ENCODE measurements around the gene ACBD4. TPM values are rescaled to one million over a fixed set of nuclear protein-coding genes. Genes with fewer than 3 reads are reported as not detected.

Gene ACBD4
- total RNA-seq, 1 donor from 2014 or later = 15.9 TPM

GRCh38 chr17:45190503-45191255 lies 55.2 kb downstream of the ACBD4 start:
- Mint-ChIP-seq H3K9me3 (no peaks in the 10 kb centered on the region), H3K4me3 (ENCODE audit: low read depth) (no peak overlapping the region), H3K27me3 (ENCODE audit: low read depth) (peaks cover 2% of the 10 kb centered on the region), H3K27ac (no peak overlapping the region), H3K36me3 (ENCODE audit: low read depth) (no peaks in the 10 kb centered on the region), H3K4me1 (ENCODE audit: low read depth) (no peaks in the 10 kb centered on the region)
- intact Hi-C loops (cut with micrococcal nuclease) = loop anchor here (10.0 kb wide), 1 partner anchor 276 kb away; the partner anchor contains the start of gene GFAP
- DNase-seq (ENCODE audit: low spot score) = no peak

Other genes starting within 250 kb of the ACBD4 start
- gene EFTUD2, start 236.2 kb upstream of the ACBD4 start, total RNA-seq = 194 and 215 TPM in 2 replicates
- gene GFAP, start 220.2 kb upstream of the ACBD4 start, total RNA-seq = 0.34 TPM in 1 of 2 replicates, not detected in the other
- gene KIF18B, start 187.9 kb upstream of the ACBD4 start, total RNA-seq = 46.7 and 47.1 TPM in 2 replicates
- gene C1QL1, start 167.4 kb upstream of the ACBD4 start, total RNA-seq = 0.41 and 0.48 TPM in 2 replicates
- 30.0 and 31.0 TPM in 2 replicates for gene DCAKD, start 84.1 kb upstream of the ACBD4 start, total RNA-seq
- 165 and 173 TPM in 2 replicates for gene NMT1, start 74.4 kb upstream of the ACBD4 start, total RNA-seq
- 4.0 and 4.4 TPM in 2 replicates for gene PLCD3, start 3.2 kb upstream of the ACBD4 start, total RNA-seq
- gene HEXIM1, start 12.8 kb downstream of the ACBD4 start, total RNA-seq = 46.4 and 48.1 TPM in 2 replicates
- gene HEXIM2, start 26.2 kb downstream of the ACBD4 start, total RNA-seq = 7.5 and 7.8 TPM in 2 replicates
- gene FMNL1, start 86.2 kb downstream of the ACBD4 start, total RNA-seq = 469 and 475 TPM in 2 replicates
- gene SPATA32, start 126.4 kb downstream of the ACBD4 start, total RNA-seq = 0.37 and 0.67 TPM in 2 replicates
- 45.6 and 49.5 TPM in 2 replicates for gene MAP3K14, start 181.3 kb downstream of the ACBD4 start, total RNA-seq